GM06990 (cell line): ENCODE data around the gene HLA-DQA1.
A peak's percentile ranks its signal among the peaks of the same experiment; 100 is the strongest.

Experiments used
- DNase-seq: peaks from one replicate; pipeline ENCODE4 v3.0.0-alpha.2; 2011; ENCODE audit not compliant: insufficient read length; ENCODE audit errors: extremely low read depth
- H3K27me3 ChIP-seq: replicated peaks from 2 replicates; pipeline ENCODE4 v1.6.0; 2011; ENCODE audit warnings: low read length; ENCODE audit not compliant: control insufficient read depth, insufficient read depth
- H3K36me3 ChIP-seq: 2 replicates; pipeline ENCODE4 v1.5.1; 2011; ENCODE audit warnings: low read length; ENCODE audit not compliant: control insufficient read depth, insufficient read depth
- H3K4me3 ChIP-seq: replicated peaks from 2 replicates; pipeline ENCODE4 v1.5.1; 2011; ENCODE audit warnings: low read depth, mild to moderate bottlenecking, control low read depth, low read length
- CTCF ChIP-seq: IDR thresholded peaks from 2 replicates; pipeline ENCODE4 v1.5.1; 2011; ENCODE audit warnings: low read length, control low read depth, mild to moderate bottlenecking, inconsistent platforms; ENCODE audit not compliant: insufficient read depth, poor library complexity, severe bottlenecking

HLA-DQA1 gene

GRCh38 chr6:32609391-32609730 lies 27.8 kb upstream of the HLA-DQA1 start:
- Histone ChIP-seq H3K4me3 (peak overlapping the region; percentile 23; the same call in 1 of the 2 replicates), H3K27me3 (no peaks in the 10 kb centered on the region), H3K36me3 (no peaks in the 10 kb centered on the region)
- DNase-seq, result no peak
- no peak for TF ChIP-seq CTCF

GRCh38 chr6:32609731-32610640 lies 27.2 kb upstream of the HLA-DQA1 start:
- Histone ChIP-seq H3K36me3 (no peaks in the 10 kb centered on the region), H3K4me3 (peak overlapping the region; percentile 5), H3K27me3 (no peaks in the 10 kb centered on the region)
- peak; percentile 84 for DNase-seq
- no peak for TF ChIP-seq CTCF

GRCh38 chr6:32610682-32611296 lies 26.4 kb upstream of the HLA-DQA1 start:
- DNase-seq, result no peak
- Histone ChIP-seq H3K4me3 (no peak overlapping the region; the same call in 1 of the 2 replicates), H3K27me3 (no peaks in the 10 kb centered on the region), H3K36me3 (no peaks in the 10 kb centered on the region)
- no peak for TF ChIP-seq CTCF

GRCh38 chr6:32613475-32613874 lies 23.7 kb upstream of the HLA-DQA1 start:
- no peaks in the 10 kb centered on the region for H3K36me3 ChIP-seq
- no peak overlapping the region for H3K4me3 ChIP-seq
- no peaks in the 10 kb centered on the region for H3K27me3 ChIP-seq
- no peak for DNase-seq
- TF ChIP-seq CTCF, result no peak

GRCh38 chr6:32614366-32615081 lies 22.7 kb upstream of the HLA-DQA1 start:
- Histone ChIP-seq H3K36me3 (no peaks in the 10 kb centered on the region), H3K4me3 (no peak overlapping the region), H3K27me3 (no peaks in the 10 kb centered on the region)
- no peak for TF ChIP-seq CTCF
- no peak for DNase-seq
